ENCODE data around the gene PSIP1. TPM values are rescaled to one million over a fixed set of nuclear protein-coding genes. Genes with fewer than 3 reads are reported as not detected.

The PSIP1 gene
- total RNA-seq, 2 donors from 2014 or later = 68.2 to 100 TPM

- Histone ChIP-seq H3K27ac (peak overlapping the region; percentile 53 to 78), H3K9me3 (no peaks in the 10 kb centered on the region), H3K4me3 (peak overlapping the region; percentile 94), H3K36me3 (peaks cover 10% of the 10 kb centered on the region), H3K4me1 (ENCODE audit: control insufficient read depth in 1 of 2, low read depth in 2 of 2) (peaks cover 10 to 45% of the 10 kb centered on the region in 2 donors), H3K27me3 (replicated peaks; ENCODE audit: insufficient read depth) (no peaks in the 10 kb centered on the region)
- TF ChIP-seq CTCF (IDR thresholded peaks at IDR 0.05) = no peak
- no peak for ATAC-seq (ENCODE audit: insufficient number of reproducible peaks, low FRiP score, low read depth)
- no peak for DNase-seq (ENCODE audit: low spot score)
Observed at GRCh38 chr9:15423231-15423985, 87.4 kb downstream of the PSIP1 start.

- Histone ChIP-seq H3K9me3 (no peaks in the 10 kb centered on the region), H3K36me3 (peaks cover 10% of the 10 kb centered on the region), H3K4me1 (ENCODE audit: control insufficient read depth in 1 of 2, low read depth in 2 of 2) (peaks cover 10 to 37% of the 10 kb centered on the region in 2 donors), H3K27ac (peak within 1 kb of the TSS; percentile 78 to 86), H3K4me3 (peak within 1 kb of the TSS; percentile 94), H3K27me3 (replicated peaks; ENCODE audit: insufficient read depth) (no peaks in the 10 kb centered on the region)
- DNase-seq (ENCODE audit: low spot score) = peak; percentile 71
- ATAC-seq (ENCODE audit: insufficient number of reproducible peaks, low FRiP score, low read depth) = peak; percentile 92
- TF ChIP-seq CTCF (IDR thresholded peaks at IDR 0.05) = no peak
Observed at GRCh38 chr9:15422372-15423230, 88.2 kb downstream of the PSIP1 start, which contains the start of gene SNAPC3. Gene SNAPC3, plus strand, starts transcription at chr9:15422876. Its CDS starts 4 bp downstream, at chr9:15422880.

- Histone ChIP-seq H3K36me3 (peaks cover 10% of the 10 kb centered on the region), H3K4me3 (peak overlapping the region; percentile 94), H3K27ac (peak overlapping the region; percentile 78 to 86), H3K9me3 (no peaks in the 10 kb centered on the region), H3K27me3 (replicated peaks; ENCODE audit: insufficient read depth) (no peaks in the 10 kb centered on the region), H3K4me1 (ENCODE audit: control insufficient read depth in 1 of 2, low read depth in 2 of 2) (peaks cover 10 to 31% of the 10 kb centered on the region in 2 donors)
- DNase-seq (ENCODE audit: low spot score) (no peak), ATAC-seq (ENCODE audit: insufficient number of reproducible peaks, low FRiP score, low read depth) (peak; percentile 30)
- TF ChIP-seq CTCF (IDR thresholded peaks at IDR 0.05) = no peak
Observed at GRCh38 chr9:15421990-15422371, 88.8 kb downstream of the PSIP1 start.

GRCh38 chr9:15421532-15421931, 89.2 kb downstream of the PSIP1 start:
- Histone ChIP-seq H3K27me3 (replicated peaks; ENCODE audit: insufficient read depth) (no peaks in the 10 kb centered on the region), H3K36me3 (peaks cover 10% of the 10 kb centered on the region), H3K4me1 (ENCODE audit: control insufficient read depth in 1 of 2, low read depth in 2 of 2) (peaks cover 10 to 29% of the 10 kb centered on the region in 2 donors), H3K27ac (peak overlapping the region; percentile 78 to 86), H3K9me3 (no peaks in the 10 kb centered on the region), H3K4me3 (no peak overlapping the region)
- ATAC-seq (ENCODE audit: insufficient number of reproducible peaks, low FRiP score, low read depth) (no peak), DNase-seq (ENCODE audit: low spot score) (no peak)
- no peak for TF ChIP-seq CTCF (IDR thresholded peaks at IDR 0.05)

- Histone ChIP-seq H3K4me3 (no peak overlapping the region), H3K27ac (no peak overlapping the region), H3K36me3 (peaks cover 6% of the 10 kb centered on the region), H3K9me3 (no peaks in the 10 kb centered on the region), H3K4me1 (ENCODE audit: control insufficient read depth in 1 of 2, low read depth in 2 of 2) (peaks cover 10 to 22% of the 10 kb centered on the region in 2 donors), H3K27me3 (replicated peaks; ENCODE audit: insufficient read depth) (no peaks in the 10 kb centered on the region)
- no peak for TF ChIP-seq CTCF (IDR thresholded peaks at IDR 0.05)
- DNase-seq (ENCODE audit: low spot score) = no peak
- ATAC-seq (ENCODE audit: insufficient number of reproducible peaks, low FRiP score, low read depth) = no peak
Observed at GRCh38 chr9:15420796-15421195, 90.0 kb downstream of the PSIP1 start.

Data from thoracic aorta (tissue), 2 donors.